Activated CD8-positive, alpha-beta T cell treated with anti-CD3 and anti-CD28 coated beads, Interleukin-2, amount 10 ng/mL, durations not matched to agents 7 days and 5 days (primary cell): ENCODE data around the gene VPS37C. TPM values are rescaled to one million over a fixed set of nuclear protein-coding genes. Genes with fewer than 3 reads are reported as not detected.

ENCODE experiments used
- ATAC-seq: fragments of 150-1000 bp; cut with Tn5 transposase; one replicate; pipeline ENCODE4 v1.10.0; 2021; ENCODE audit warnings: moderate library complexity
- CTCF ChIA-PET: fragments of 350-600 bp; sonication (Branson Sonifier 250); formaldehyde crosslinking; loops from one replicate; lab custom pipeline; 2021; ENCODE audit warnings: antibody characterized with exemption; lab: Charles Lee
- POLR2A ChIA-PET: fragments of 350-600 bp; sonication (Branson Sonifier 250); formaldehyde crosslinking; loops from one replicate; lab custom pipeline; 2021; ENCODE audit warnings: antibody characterized with exemption; lab: Charles Lee
- DNase-seq: peaks from one replicate; pipeline ENCODE4 v3.0.0-alpha.2; 2020
- H3K27ac Mint-ChIP-seq: one replicate; pipeline ENCODE4 v1.8.0; 2021; ENCODE audit warnings: mild to moderate bottlenecking, mixed read lengths
- H3K27me3 Mint-ChIP-seq: one replicate; pipeline ENCODE4 v1.8.0; 2021; ENCODE audit warnings: low read depth, mixed read lengths
- H3K36me3 Mint-ChIP-seq: one replicate; pipeline ENCODE4 v1.8.0; 2021; ENCODE audit warnings: low read depth, mixed read lengths
- H3K4me1 Mint-ChIP-seq: one replicate; pipeline ENCODE4 v1.8.0; 2021; ENCODE audit warnings: low read depth, mixed read lengths
- H3K4me3 Mint-ChIP-seq: one replicate; pipeline ENCODE4 v1.8.0; 2021; ENCODE audit warnings: mild to moderate bottlenecking, mixed read lengths
- H3K9me3 Mint-ChIP-seq: one replicate; pipeline ENCODE4 v1.8.0; 2022; ENCODE audit warnings: mixed read lengths; ENCODE audit not compliant: insufficient read depth
- total RNA-seq, 2 experiments: library from RNA; stranded (reverse); gene quantifications; one replicate each; pipeline ENCODE4 v1.2.3, GENCODE V29; 2021

VPS37C gene
- total RNA-seq, 2 experiments from 2014 or later, result 3.4 to 3.8 TPM

DNA sequence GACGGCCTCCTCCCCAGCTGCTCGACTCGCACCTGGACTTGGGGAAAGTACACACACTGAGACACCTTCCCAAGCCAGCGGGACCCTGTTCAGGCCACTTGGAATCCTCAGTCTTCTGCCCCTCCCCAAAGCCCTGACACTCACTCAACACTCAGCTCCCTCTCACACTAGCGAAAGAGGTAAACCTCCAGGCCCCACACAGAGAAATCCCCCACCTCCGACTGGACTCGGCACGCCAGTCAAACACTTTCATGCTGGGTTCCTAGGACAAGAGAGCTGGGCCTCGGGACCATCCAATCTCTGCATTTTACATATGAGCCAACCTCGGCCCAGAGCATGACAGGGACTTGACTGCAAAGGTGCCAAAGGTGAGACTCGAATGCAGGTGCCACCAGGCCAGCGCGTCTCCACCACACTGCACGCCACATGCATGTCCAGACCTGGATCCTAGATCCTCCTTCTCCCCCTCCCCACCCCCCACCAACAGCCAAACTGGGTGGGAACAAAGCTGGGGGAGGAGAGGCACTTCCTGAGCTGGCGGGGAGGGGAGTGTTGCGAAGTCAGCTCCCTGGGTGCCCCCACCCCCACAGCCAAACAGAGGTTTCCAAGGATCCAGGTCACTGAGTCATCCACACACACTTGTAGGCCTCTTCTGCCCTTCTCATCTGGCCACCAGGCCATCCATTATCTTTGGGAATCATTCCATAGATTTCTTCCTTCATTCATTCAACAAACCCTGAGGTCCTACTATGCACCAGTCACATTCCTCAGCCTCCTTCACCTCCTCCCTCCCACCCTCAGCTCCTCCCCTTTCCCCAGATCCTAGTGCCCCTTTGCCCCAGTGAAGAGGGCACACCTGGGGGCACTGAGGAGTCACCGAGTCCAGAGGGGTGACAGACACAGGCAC, 69.6 kb downstream of the VPS37C start:
- DNase-seq (no peak), ATAC-seq (peak; percentile 12)
- Mint-ChIP-seq H3K27me3 (no peaks in the 10 kb centered on the region), H3K36me3 (no peaks in the 10 kb centered on the region), H3K4me1 (peaks cover 55% of the 10 kb centered on the region), H3K9me3 (no peaks in the 10 kb centered on the region), H3K4me3 (peak overlapping the region; percentile 65), H3K27ac (peak overlapping the region; percentile 90)
- ChIA-PET POLR2A (interaction anchor here (0.6 to 4.5 kb wide), 11 partner anchors 10 to 320 kb away, joined by 3 to 29 read pairs (median 4); partner anchors contain the start of gene CD5), CTCF (interaction anchor here (0.9 to 3.8 kb wide), 8 partner anchors 8 to 120 kb away, joined by 3 to 26 read pairs (median 3); partner anchors contain the start of gene CD6)

- ChIA-PET CTCF (interaction anchor here (1.1 to 3.8 kb wide), 7 partner anchors 10 to 119 kb away, joined by 3 to 26 read pairs (median 3); partner anchors contain the start of gene CD6), POLR2A (interaction anchor here (0.7 to 4.5 kb wide), 8 partner anchors 9 to 104 kb away, joined by 3 to 29 read pairs (median 6); partner anchors contain the start of gene CD5)
- Mint-ChIP-seq H3K4me3 (peak overlapping the region; percentile 65), H3K27ac (peak overlapping the region; percentile 90), H3K4me1 (peaks cover 55% of the 10 kb centered on the region), H3K9me3 (no peaks in the 10 kb centered on the region), H3K27me3 (no peaks in the 10 kb centered on the region), H3K36me3 (no peaks in the 10 kb centered on the region)
- no peak for DNase-seq
- ATAC-seq, result no peak
These were observed 70.2 kb downstream of the VPS37C start for GRCh38 chr11:61090982-61091372.

GRCh38 chr11:61090521-61090920, 70.7 kb downstream of the VPS37C start:
- peak overlapping the region; percentile 51 for H3K4me3 Mint-ChIP-seq
- ChIA-PET POLR2A (interaction anchor here (0.5 to 4.5 kb wide), 5 partner anchors 8 to 40 kb away, joined by 3 to 29 read pairs (median 5); partner anchors contain the start of gene CD5), CTCF (interaction anchor here (1.0 to 3.8 kb wide), 5 partner anchors 10 to 40 kb away, joined by 3 to 26 read pairs (median 3); no protein-coding TSS in a partner anchor)
- no peak for DNase-seq
- H3K27me3 Mint-ChIP-seq, result no peaks in the 10 kb centered on the region
- H3K4me1 Mint-ChIP-seq, result peaks cover 51% of the 10 kb centered on the region
- no peaks in the 10 kb centered on the region for H3K9me3 Mint-ChIP-seq
- H3K36me3 Mint-ChIP-seq, result no peaks in the 10 kb centered on the region
- H3K27ac Mint-ChIP-seq, result peak overlapping the region; percentile 90
- ATAC-seq, result no peak

DNA sequence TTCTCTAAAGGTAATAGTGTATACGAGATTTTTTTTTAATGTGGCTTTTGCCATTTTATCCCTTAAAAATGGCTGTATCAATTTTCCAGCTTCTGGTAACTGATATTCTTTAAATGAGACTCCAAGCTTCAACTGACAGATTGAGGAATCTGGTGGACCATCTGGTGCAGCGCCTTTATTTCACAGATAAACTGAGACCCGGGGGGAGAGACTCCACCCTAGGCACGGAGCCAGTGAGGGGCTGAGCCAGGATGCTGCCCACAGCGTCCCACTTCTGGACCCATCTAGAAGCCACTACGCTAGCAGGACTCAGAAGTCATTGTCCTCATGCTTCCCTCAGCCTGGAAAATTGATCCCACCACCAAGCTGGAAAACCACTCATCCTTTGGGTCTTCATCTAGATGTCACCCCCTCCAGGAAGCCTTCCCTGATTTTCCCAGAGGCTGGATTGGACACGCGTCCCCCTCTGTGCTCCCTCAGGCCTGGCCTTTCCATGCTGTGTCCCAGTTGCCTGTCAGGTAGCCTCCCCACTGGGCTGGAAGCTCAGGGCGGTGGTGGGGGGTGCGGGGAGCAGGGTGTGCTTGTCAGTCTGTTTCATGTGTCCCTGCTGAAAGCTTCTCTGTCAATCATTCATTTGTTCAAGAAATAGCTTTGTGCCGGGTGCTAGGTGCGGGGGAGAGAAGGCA, 71.3 kb downstream of the VPS37C start:
- H3K27ac Mint-ChIP-seq, result no peak overlapping the region

GRCh38 chr11:61087426-61088119, 73.7 kb downstream of the VPS37C start:
- no peak for DNase-seq
- peaks cover 4% of the 10 kb centered on the region for H3K9me3 Mint-ChIP-seq
- no peak for ATAC-seq
- H3K4me3 Mint-ChIP-seq, result no peak overlapping the region
- ChIA-PET CTCF (interaction anchor here (1.2 to 2.6 kb wide), 2 partner anchors 42 to 99 kb away, joined by 3 to 9 read pairs; no protein-coding TSS in a partner anchor), POLR2A (interaction anchor here (0.8 to 0.9 kb wide), 2 partner anchors 41 to 116 kb away, joined by 3 read pairs; partner anchors contain the start of gene CD6)
- no peaks in the 10 kb centered on the region for H3K27me3 Mint-ChIP-seq
- H3K4me1 Mint-ChIP-seq, result peaks cover 38% of the 10 kb centered on the region
- peaks cover 4% of the 10 kb centered on the region for H3K36me3 Mint-ChIP-seq
- no peak overlapping the region for H3K27ac Mint-ChIP-seq

More for the DNA sequence above, 71.3 kb downstream of the VPS37C start:
- CTCF ChIA-PET, result interaction anchor here (0.8 to 3.8 kb wide), 6 partner anchors 9 to 39 kb away, joined by 3 to 26 read pairs (median 3); no protein-coding TSS in a partner anchor
- H3K36me3 Mint-ChIP-seq, result no peaks in the 10 kb centered on the region
- peaks cover 46% of the 10 kb centered on the region for H3K4me1 Mint-ChIP-seq
- DNase-seq (no peak), ATAC-seq (no peak)
- H3K27me3 Mint-ChIP-seq, result no peaks in the 10 kb centered on the region
- POLR2A ChIA-PET, result interaction anchor here (0.5 to 4.5 kb wide), 6 partner anchors 8 to 178 kb away, joined by 3 to 29 read pairs (median 4); partner anchors contain the start of gene CD5
- no peak overlapping the region for H3K4me3 Mint-ChIP-seq
- no peaks in the 10 kb centered on the region for H3K9me3 Mint-ChIP-seq

GRCh38 chr11:61083601-61084147, 77.6 kb downstream of the VPS37C start:
- ChIA-PET POLR2A (interaction anchor here (1.0 to 3.3 kb wide), 12 partner anchors 12 to 113 kb away, joined by 3 to 31 read pairs (median 4); partner anchors contain the start of gene CD6), CTCF (interaction anchor here (0.8 to 4.8 kb wide), 15 partner anchors 9 to 178 kb away, joined by 3 to 39 read pairs (median 6); partner anchors contain the start of genes CD5 and CD6)
- H3K36me3 Mint-ChIP-seq, result peaks cover 4% of the 10 kb centered on the region
- peak; percentile 78 for DNase-seq
- H3K4me3 Mint-ChIP-seq, result peak overlapping the region; percentile 71
- peaks cover 53% of the 10 kb centered on the region for H3K4me1 Mint-ChIP-seq
- peaks cover 4% of the 10 kb centered on the region for H3K9me3 Mint-ChIP-seq
- peak overlapping the region; percentile 96 for H3K27ac Mint-ChIP-seq
- H3K27me3 Mint-ChIP-seq, result no peaks in the 10 kb centered on the region
- peak; percentile 60 for ATAC-seq

GRCh38 chr11:61082931-61083531, 78.2 kb downstream of the VPS37C start:
- H3K27ac Mint-ChIP-seq, result peak overlapping the region; percentile 96
- peaks cover 4% of the 10 kb centered on the region for H3K9me3 Mint-ChIP-seq
- H3K27me3 Mint-ChIP-seq, result no peaks in the 10 kb centered on the region
- peak overlapping the region; percentile 71 for H3K4me3 Mint-ChIP-seq
- peak; percentile 45 for ATAC-seq
- CTCF ChIA-PET, result interaction anchor here (0.7 to 4.8 kb wide), 20 partner anchors 8 to 114 kb away, joined by 3 to 39 read pairs (median 7); partner anchors contain the start of genes CD5 and CD6
- peak; percentile 57 for DNase-seq
- peaks cover 60% of the 10 kb centered on the region for H3K4me1 Mint-ChIP-seq
- H3K36me3 Mint-ChIP-seq, result peaks cover 4% of the 10 kb centered on the region
- POLR2A ChIA-PET, result interaction anchor here (1.0 to 3.3 kb wide), 13 partner anchors 8 to 78 kb away, joined by 3 to 31 read pairs (median 6); partner anchors contain the start of gene VPS37C

DNA sequence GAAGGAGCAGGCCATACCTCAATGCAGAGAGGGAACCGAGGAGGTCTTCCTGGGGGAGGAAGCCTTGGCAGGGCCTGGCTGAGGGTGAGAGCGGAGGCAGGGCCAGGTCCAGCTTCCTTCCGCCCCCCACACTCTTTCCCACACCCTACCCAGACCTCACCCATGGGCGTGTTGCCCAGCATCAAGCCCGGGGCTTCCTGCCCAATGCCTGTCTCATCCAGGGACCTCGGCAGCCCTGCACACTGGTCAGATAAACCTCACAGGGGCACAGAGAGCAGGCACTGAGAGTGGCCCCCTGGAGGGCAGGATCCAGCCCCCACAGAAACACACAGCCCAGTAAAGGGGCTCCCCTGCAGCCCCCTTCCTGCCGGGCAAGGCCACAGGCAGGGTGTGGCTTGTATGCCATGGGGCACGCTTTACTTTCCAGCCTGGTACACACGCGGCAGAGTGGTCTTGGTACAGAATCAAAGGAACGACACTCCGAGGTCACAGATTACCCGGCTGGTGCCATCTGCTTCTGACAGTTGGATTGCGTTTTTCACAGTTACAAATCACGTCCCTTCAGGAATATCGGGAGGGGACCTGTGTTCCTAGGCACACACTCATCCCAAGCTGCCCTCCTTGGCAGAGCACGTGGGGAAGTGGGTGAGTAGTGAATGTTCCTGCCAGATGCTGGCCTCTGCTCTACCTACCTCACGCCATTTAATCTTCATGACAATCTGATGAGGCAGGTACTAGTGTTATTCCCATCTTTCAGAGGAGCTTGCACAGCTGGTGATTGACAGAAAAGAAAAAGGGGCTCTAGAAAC, 79.0 kb downstream of the VPS37C start:
- Mint-ChIP-seq H3K4me3 (peak overlapping the region; percentile 71), H3K36me3 (peaks cover 4% of the 10 kb centered on the region), H3K9me3 (peaks cover 4% of the 10 kb centered on the region), H3K27me3 (no peaks in the 10 kb centered on the region), H3K4me1 (peaks cover 68% of the 10 kb centered on the region), H3K27ac (peak overlapping the region; percentile 96)
- ChIA-PET POLR2A (interaction anchor here (0.8 to 3.3 kb wide), 13 partner anchors 9 to 167 kb away, joined by 3 to 31 read pairs (median 5); partner anchors contain the start of gene VPS37C), CTCF (interaction anchor here (0.7 to 4.8 kb wide), 21 partner anchors 9 to 178 kb away, joined by 3 to 39 read pairs (median 7); partner anchors contain the start of genes CD5 and CD6)
- DNase-seq (no peak), ATAC-seq (peak; percentile 5)

GRCh38 chr11:61080986-61081590, 80.1 kb downstream of the VPS37C start:
- CTCF ChIA-PET, result interaction anchor here (0.7 to 4.8 kb wide), 22 partner anchors 9 to 177 kb away, joined by 3 to 39 read pairs (median 7); partner anchors contain the start of genes CD5 and TMEM109
- H3K36me3 Mint-ChIP-seq, result peaks cover 5% of the 10 kb centered on the region
- peaks cover 4% of the 10 kb centered on the region for H3K9me3 Mint-ChIP-seq
- POLR2A ChIA-PET, result interaction anchor here (0.8 to 3.3 kb wide), 23 partner anchors 10 to 166 kb away, joined by 3 to 31 read pairs (median 4); partner anchors contain the start of gene VPS37C
- peak overlapping the region; percentile 96 for H3K27ac Mint-ChIP-seq
- ATAC-seq (peak; percentile 21), DNase-seq (no peak)
- H3K4me1 Mint-ChIP-seq, result peaks cover 77% of the 10 kb centered on the region
- H3K27me3 Mint-ChIP-seq, result no peaks in the 10 kb centered on the region
- H3K4me3 Mint-ChIP-seq, result peak overlapping the region; percentile 75
